Activated CD4-positive, alpha-beta T cell treated with anti-CD3 and anti-CD28 coated beads, Interleukin-2, amount 50 U/mL, for 1 hour (primary cell): Measurements from ENCODE around the gene MISP3.

ENCODE experiments used
- DNase-seq: peaks from one replicate; pipeline ENCODE4 v3.0.0-alpha.2; 2020

MISP3 gene

DNA sequence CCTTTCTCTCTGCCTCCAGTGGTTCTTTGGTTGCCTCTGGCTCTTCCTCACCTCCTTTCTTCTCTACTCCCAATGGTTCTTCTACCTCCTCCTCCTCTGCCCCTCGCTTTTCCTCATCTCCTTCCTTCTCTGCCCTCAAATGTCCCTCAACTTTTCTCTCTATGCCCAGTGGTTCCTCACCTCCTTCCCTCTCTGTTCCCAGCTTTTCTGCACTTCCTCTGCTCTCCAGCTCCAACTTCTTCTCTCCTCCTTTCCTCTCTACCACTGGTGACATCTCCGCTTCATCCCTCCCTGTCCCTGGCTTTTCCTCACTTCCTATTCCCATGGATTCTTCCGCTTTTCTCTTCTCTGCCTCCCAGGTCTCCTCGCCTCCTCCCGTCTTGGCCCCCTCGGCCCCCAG is 18.5 kb upstream of the MISP3 start:
- DNase-seq, result no peak

DNA sequence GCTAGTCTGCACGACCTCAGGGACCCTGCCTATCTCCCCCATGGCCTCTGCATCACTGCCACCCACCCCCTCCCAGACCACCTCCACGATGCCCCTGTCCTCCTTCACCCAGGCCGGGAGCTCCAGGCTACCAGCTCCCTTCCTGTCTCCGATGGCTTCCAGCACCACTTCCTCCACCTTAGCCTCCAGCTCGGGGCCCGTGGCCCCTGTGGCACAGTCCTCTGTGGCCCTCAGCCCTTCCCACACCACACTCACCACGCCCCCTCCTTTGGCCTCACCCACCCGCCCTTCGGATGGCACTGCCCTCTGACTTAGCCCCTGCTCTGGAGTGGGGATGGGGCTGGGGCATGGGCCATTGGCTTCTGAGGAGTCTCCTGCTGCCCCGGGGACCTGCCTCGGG is 17.9 kb upstream of the MISP3 start:
- no peak for DNase-seq

DNA sequence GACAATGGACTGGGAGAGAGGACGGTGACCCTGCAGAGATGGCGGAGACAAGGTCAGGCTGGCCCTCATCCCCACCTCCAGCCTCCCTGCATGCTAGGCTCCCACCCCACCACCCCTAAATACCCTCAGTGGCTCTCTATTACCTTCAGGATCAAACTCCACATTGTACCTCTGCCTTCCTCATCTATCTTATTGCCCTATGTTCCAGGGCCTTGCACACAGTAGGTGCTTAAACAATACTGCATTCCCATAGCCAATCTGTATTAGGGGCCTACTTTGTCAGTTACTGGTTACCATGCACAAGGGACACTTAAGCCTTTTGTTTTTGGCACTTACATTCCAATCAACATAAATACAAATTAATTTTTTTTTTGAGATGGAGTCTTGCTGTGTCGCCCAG is 17.2 kb upstream of the MISP3 start:
- no peak for DNase-seq

DNA sequence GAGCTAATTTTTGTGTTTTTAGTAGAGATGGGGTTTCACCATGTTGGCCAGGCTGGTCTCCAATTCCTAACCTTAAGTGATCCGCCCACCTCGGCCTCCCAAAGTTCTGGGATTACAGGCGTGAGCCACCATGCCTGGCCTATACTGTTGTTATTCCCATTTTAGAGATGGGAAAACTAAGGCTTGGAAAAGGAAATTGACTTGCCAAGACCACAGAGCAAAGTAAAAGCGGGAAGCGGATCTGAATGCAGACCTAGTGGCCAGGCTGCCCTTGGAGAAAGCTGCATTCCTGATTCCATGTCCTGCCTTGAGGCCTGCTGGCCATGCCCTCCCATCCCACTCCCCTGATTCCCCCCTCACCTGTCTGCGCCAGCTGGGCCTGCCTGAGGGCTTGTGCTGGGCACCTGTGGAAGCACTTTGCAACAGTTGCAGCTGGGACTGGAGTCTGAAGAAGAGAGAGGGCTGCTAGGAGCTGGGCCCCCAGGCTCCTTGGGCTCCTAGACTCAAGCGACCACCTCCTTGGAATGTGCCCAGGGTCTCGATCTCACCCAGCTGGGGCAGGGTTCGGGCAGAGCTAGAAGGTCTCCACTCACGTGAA is 16.4 kb upstream of the MISP3 start:
- no peak for DNase-seq

DNA sequence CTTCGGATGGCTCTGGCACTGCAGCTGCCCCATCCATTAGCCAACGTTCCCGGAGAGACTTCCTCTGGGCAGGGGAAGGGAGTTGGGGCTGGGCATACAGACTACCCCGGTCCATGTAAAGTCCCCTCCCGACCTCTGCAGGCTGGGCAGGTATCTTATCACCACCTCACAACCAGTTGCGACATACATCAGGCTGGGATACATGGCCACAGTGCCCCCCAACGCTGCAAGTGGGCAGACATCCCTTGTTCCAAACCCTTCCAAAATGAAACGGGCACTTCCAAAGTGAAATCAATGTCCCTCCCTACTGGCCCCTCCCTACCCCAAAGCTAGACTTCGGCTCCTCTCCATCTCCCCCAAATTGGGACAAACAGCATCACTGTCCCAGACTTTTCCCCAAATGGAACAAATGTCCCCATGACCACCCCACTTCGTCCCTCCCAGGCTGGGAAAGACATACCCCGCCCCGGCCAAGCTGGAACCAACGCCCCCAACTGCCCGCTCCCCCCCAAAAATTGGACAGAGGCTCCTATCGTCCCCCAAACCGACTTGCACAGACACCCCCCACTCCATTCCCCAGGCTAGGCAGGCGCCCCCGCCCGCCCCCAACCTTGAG is 15.7 kb upstream of the MISP3 start:
- no peak for DNase-seq

DNA sequence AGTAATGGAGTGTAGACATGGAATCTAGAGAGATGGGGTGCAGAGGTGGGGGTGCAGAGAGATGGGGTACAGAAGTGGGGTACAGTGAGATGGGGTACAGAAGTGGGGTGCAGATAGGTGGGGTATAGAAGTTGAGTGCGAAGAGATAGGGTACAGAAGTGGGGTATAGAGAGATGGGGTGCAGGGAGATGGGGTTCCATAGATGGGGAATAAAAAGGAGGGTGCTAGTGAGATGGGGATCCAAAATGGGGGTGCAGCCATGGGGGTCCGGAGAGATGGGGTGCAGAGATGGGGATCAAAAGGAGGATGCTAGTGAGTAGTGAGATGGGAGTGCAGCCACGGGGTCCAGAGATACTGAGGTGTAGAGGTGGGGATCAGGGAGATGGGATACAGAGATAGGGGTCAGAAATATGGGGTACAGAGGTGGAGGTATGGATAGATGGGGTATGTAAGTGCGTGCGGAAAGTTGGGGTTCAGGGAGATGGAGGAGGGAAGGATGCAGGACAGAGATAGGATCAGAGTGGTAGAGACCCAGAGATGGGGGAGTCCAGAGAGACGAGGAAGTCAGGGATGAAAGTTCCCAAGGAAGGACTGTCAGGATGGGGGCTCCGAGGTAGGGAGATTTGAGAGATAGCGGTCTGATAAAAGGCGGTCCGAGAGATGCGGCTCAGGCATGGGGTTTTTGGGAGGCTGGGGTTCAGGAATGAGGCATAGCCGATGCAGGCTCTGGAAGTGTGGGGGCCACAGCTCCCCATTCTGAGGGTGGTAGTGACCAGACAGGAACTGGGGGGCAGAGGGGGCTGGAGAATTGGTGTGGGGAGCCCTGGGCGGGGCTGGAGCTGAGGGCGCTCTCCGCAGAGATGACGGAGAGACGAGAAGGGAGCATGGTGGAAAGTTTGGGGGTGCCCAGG is 14.1 kb upstream of the MISP3 start:
- no peak for DNase-seq

DNA sequence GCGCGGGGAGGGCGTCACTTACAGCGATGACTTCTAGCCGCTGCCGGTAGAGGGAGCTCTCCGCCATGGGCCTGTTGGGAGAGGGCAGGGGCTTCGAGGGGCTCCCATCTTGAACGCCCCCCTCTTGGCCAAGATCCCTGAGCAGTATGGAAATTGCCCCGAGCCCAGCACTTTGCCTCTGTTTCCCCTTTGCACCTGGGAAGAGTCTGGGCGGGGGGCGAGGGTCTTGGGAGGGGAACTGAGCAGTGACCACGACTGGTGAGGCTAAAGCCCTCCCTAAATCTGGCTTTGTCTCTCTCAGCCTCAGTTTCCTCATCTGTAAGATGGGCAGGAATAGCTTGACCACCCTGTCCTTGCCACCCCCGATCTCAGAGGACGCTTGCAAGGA is 13.5 kb upstream of the MISP3 start:
- peak; percentile 59 for DNase-seq

DNA sequence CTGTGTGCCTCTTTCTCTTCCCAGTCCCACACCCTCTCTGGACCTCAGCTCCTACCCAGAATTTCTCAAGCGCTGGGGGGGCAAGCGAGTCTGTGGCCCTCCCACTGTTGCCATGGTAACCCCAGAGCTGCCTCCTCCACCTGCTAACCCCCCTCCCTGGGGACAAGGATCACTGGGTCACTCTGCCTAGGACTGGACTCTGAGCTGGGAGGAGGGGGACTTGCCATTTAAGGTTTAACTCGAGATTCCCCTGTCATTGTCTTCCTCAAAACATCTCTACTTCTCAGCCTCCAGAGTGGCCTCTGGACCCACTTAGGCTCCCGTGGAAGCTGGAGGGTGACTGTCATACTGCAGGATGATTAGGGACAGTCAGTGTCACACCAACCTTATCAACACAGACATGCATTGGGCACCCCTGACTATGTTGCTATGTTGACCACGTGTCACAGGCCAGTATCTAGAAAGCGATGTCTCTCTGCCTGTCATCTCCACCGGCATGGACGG is 12.9 kb upstream of the MISP3 start:
- no peak for DNase-seq

DNA sequence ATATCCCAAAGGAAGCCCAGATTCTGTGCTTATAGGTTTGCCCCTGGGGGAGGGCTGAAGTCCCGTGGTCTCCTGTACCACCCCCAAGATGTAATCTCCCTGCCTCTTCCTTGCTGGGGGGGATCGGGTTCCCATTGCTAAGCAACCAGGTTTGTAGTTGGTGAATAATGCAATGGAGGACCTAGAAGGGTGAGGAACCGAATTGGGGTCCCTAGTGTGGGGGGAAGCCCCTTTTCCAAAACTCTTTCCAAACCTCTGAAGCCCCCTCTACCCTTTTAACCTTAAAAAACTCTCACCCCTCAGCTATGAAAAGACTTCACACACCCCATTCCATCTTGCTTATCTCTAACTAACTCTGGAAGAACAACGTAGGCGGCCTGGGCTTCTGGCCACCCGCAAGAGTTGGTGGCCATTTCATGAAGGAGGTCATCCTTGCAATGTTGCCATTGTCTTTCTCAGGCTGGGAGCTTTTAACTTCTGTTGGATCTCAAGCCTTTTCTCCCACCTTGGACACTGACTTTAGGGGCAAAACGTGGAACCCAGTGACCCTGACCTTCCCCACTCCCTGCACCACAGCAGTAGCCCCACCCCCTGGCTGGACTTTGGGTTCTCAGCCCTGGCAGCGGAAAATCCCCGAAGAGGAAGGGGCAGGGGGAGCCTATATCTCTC is 11.4 kb upstream of the MISP3 start:
- no peak for DNase-seq

DNA sequence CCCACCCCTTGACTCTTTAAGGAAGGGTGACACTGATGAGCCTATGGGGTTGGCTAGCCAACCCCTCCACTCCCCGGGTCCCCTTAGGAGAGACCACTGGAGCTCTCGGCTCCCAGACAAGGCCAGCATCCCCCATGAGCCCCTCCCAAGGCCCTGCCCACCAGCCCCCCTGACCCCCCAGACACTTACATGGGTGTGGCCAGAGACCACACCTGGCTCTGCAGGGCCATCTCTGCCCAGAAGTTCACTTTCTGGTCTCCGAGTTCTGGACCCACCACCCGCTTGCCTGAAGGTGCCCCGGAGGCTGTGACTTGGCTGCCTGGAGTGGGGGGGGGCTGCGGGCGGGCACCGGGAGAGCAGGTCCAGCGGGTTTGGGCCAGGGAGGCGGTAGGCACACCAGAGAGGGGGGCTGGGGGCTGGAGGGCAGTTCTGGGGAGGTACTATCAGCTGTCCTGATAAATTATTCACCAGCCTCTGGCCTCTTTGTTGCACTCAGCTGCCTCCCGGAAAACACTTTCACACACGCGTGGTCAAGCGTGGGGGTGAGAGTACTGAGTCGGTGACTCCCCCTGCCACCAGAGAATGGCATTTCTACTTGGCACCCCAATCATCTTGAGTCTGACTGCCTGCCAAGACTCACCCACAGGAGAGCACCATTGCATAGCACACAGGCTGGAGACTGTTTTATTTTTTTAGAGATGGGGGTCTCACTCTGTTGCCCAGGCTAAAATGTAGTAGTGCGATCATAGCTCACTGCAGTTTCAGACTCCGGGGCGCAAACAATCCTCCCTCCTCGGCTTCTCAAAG is 10.6 kb upstream of the MISP3 start, which contains the start of gene PALM3:
Gene PALM3, minus strand, starts transcription at position 326 of the 807 bp plus-strand sequence. Its CDS starts 96 bp downstream, at position 230.
- no peak for DNase-seq

DNA sequence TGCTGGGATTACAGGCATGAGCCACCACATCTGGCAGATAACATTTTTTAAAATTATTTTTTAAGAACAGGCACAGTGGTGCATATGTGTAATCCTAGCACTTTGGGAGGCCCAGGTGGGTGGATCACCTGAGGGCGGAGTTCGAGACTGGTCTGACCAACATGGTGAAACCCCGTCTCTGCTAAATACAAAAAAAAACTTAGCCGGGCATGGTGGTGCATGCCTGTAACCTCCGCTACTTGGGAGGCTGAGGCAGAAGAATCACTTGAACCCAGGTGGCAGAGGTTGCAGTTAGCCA is 10.1 kb upstream of the MISP3 start:
- DNase-seq, result no peak

DNA sequence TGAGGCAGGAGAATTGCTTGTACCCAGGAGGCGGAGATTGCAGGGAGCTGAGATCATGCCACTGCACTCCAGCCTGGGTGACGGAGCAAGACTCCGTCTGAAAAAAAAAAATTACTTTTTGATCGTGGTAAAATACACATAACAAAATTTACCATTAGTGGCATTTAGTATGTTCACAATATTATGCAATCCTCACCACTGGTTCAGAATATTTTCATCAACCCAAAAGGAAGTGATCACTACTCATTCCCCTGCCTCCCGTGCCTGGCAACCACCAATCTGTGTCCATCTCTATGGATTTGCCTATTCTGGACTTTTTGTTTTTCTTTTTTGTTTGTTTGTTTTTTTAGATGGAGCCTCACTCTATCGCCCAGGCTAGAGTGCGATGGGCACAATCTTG is 9.5 kb upstream of the MISP3 start:
- DNase-seq, result no peak

DNA sequence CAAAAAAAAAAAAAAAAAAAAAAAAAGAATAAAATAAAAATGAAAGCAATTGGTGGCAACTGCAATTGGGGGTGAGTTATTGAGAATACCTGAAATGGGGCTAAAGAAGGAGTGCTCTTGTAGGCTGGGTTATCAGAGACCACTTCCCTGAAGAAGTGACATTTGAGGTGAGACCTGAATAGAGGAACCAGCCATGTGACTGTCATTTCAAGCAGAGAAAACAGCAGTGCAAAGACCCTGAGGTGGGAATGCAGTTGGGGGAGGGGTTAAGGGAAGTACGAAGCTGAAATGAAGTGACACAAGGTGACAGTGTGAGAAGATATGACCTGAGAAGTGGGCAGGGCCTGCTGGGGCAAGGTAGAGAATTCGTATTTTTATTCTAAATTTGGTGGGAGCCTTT is 6.5 kb upstream of the MISP3 start:
- DNase-seq, result no peak

DNA sequence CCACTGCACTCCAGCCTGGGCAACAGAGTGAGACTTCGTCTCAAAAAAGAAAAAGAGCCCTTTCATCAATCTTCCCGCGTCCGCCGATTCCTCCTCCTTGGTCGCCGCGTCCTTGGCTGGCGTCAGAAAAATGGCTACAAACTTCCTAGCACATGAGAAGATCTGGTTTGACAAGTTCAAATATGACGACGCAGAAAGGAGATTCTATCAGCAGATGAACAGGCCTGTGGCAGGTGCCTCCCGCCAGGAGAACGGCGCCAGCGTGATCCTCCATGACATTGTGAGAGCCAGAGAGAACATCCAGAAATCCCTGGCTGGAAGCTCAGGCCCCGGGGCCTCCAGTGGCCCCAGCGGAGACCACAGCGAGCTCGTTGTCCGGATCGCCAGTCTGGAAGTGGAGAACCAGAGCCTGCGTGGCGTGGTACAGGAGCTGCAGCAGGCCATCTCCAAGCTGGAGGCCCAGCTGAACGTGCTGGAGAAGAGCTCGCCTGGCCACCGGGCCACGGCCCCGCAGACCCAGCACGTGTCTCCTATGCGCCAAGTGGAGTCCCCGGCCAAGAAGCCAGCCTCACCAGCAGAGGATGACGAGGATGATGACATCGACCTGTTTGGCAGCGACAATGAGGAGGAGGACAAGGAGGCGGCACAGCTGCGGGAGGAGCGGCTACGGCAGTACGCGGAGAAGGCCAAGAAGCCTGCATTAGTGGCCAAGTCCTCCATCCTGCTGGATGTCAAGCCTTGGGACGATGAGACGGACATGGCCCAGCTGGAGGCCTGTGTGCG is 2.1 kb upstream of the MISP3 start:
- DNase-seq, result no peak

DNA sequence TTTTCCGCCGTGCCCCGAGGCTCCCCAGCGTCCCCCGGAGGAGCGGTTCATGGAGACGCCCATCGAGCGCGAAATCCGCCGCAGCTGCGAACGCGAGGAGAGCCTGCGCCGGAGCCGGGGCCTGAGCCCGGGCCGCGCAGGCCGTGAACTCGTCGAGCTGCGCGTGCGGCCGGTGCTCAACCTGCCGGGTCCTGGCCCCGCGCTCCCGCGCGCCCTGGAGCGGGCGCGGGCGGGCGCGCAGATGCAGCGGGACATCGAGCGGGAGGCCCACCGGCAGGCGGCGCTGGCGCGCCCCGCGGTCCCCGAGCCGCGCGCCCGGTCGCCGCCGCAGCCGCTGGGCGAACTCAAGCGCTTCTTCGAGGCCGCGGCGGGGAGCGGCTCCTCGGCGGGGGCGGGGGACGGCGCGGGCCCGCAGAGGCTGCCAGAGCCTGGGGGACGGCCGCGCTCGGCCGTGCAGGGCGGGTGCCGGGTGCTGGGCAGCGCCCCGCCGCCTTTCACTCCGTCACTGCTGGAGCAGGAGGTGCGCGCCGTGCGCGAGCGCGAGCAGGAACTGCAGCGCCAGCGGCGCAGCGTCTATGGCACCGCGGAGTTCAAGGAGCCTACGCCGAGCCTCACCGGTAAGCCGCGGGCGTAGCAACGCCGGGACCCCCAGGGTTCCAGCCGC is 807 bp downstream of the MISP3 start:
- DNase-seq, result peak; percentile 71

DNA sequence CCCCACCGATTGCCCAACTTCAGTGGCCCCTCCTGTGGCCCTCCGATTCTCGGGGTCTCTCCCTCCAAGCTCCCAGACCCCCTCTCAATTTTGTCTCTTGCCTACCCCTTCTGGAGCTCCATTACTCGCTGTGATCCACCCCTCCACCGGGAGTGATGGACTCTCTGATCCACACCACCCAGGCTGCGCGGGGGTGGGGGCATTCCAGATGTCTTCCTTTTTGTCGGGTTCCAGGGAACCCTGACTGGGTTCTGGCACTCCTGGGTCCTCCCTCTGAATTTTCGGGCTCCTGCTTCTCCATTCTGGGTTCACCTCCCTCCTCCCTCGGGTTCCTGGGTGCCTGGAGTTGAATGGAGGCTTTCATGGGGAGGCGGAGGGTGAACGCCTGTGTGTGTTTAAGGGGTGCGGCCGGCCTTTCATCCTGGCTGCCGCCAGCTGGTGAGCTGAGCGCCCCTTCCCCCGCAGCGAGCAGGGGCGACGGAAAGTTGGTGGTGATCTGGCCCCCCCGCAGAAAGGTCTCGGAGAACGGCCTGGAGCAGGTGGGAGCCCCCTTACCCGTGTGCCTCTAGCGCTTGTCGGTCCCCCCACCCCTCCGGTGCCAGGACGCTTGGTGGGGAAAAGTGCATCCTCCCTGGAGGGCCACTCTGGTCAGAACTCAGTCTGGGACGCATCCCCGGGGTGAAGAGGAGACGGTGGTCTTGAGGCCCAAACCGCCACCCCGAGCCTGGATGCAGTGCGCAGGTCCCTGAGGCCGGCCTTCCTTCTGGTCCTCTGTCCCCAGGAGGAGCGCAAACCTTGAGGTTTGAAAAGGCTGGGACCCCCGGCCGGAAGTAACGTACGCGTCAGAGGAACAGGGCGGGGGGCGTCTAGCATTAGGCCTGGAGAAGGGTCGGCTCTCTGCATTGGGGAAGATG is 1.6 kb downstream of the MISP3 start:
- no peak for DNase-seq

DNA sequence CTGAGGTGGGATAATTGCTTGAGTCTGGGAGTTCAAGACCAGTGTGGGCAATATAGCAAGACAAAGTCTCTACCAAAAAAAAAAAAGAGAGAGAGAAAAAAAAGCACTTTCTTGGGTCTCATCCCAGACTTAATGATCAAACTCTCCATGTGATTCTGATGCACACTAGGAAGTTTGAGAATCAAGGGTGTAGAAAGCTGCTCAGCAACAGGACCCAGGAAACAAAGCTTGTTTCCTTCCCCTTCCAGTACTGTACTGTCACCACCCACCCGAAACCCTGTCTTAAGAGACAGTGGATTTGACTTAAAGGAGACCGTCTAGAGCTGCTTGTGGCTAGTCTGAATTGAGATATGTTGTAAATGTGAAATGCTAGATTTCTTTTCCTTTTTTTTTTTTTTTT is 5.8 kb downstream of the MISP3 start:
- DNase-seq, result no peak

DNA sequence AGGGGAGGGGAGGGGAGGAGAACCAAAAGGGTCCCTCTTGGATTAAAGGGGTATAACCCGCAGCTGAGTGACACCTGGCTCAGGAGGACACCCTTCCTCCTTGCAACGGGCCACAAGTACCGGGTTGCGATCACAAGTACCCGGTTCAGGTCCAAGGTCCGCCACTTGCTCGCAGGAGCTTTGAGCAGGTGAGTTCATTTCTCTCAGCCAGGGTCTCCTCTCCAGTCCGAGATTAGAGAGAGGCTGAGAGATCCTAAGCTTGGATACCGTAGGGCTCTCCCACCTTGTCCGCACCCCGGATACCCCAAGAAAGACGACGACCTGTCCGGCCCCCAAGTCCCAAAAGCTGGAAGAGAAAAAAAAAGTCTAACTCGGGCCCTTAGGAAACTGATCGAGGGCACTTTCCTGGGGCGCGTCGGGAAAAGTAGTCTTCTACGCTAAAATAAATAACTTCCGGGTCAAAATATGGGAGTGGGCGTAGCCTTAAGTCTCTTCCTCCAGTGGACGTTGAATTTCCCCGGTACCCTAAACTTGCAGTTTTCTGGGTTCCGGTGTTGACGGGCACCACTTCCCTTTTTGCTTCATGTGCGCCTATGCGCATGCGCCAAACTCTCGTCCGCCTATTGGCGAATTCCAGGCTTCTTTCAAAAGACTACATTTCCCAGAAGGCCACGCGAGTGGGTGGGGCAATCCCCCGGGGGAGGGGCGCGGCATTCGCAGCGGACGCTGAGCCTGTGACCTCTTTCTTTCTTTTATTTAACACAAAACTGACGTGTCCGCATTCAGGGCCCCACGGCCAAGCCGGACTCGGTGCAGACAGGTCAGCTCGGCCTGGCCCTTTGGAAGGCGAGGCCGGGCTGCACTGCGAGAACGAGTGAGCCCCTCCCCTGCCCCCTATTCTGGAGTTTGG is 8.6 kb downstream of the MISP3 start:
- peak; percentile 99 for DNase-seq
